ENCODE measurements around the gene PDGFC.

Gene PDGFC

GRCh38 chr4:156830351-156830750, 141.2 kb downstream of the PDGFC start:
- no peak overlapping the region for H3K4me3 ChIP-seq (ENCODE audit: low read depth, low read length)
- no peak for TF ChIP-seq CTCF (IDR thresholded peaks at IDR 0.05; ENCODE audit: low read depth, low read length)

GRCh38 chr4:156829201-156829873, 142.3 kb downstream of the PDGFC start:
- no peak for TF ChIP-seq CTCF (IDR thresholded peaks at IDR 0.05; ENCODE audit: low read depth, low read length)
- H3K4me3 ChIP-seq (ENCODE audit: low read depth, low read length): no peak overlapping the region

GRCh38 chr4:156827519-156827918, 144.1 kb downstream of the PDGFC start:
- TF ChIP-seq CTCF (IDR thresholded peaks at IDR 0.05; ENCODE audit: low read depth, low read length): no peak
- H3K4me3 ChIP-seq (ENCODE audit: low read depth, low read length): no peak overlapping the region

GRCh38 chr4:156825074-156825473, 146.5 kb downstream of the PDGFC start:
- TF ChIP-seq CTCF (IDR thresholded peaks at IDR 0.05; ENCODE audit: low read depth, low read length): no peak
- no peak overlapping the region for H3K4me3 ChIP-seq (ENCODE audit: low read depth, low read length)

GRCh38 chr4:156824451-156825060, 147.0 kb downstream of the PDGFC start:
- no peak for TF ChIP-seq CTCF (IDR thresholded peaks at IDR 0.05; ENCODE audit: low read depth, low read length)

GRCh38 chr4:156820931-156821330, 150.7 kb downstream of the PDGFC start:
- H3K4me3 ChIP-seq (ENCODE audit: low read depth, low read length): no peak overlapping the region
- TF ChIP-seq CTCF (IDR thresholded peaks at IDR 0.05; ENCODE audit: low read depth, low read length): no peak

More at GRCh38 chr4:156824451-156825060, 147.0 kb downstream of the PDGFC start:
- H3K4me3 ChIP-seq (ENCODE audit: low read depth, low read length): no peak overlapping the region

GRCh38 chr4:156816360-156816755, 155.2 kb downstream of the PDGFC start:
- TF ChIP-seq CTCF (IDR thresholded peaks at IDR 0.05; ENCODE audit: low read depth, low read length): no peak

More at GRCh38 chr4:156816360-156816755, 155.2 kb downstream of the PDGFC start:
- no peak overlapping the region for H3K4me3 ChIP-seq (ENCODE audit: low read depth, low read length)
